Karpas-422 (cell line): ENCODE measurements around the gene JARID2. TPM values are rescaled to one million over a fixed set of nuclear protein-coding genes. Genes with fewer than 3 reads are reported as not detected.

Experiments
- DNase-seq: peaks from one replicate; pipeline ENCODE4 v3.0.0-alpha.2; 2015
- H2AFZ ChIP-seq: fragments of 200-600 bp; sonication (generic); 2 replicates; pipeline ENCODE4 v1.6.1; 2014; ENCODE audit warnings: antibody characterized with exemption, low read length, mixed read lengths
- H3K27ac ChIP-seq: fragments of 200-600 bp; sonication (generic); 2 replicates; pipeline ENCODE4 v1.5.1; 2014; ENCODE audit warnings: mild to moderate bottlenecking, low read length, moderate library complexity
- H3K27me3 ChIP-seq: fragments of 200-600 bp; sonication (generic); 2 replicates; pipeline ENCODE4 v1.6.1; 2014; ENCODE audit warnings: low read length, mixed read lengths
- H3K36me3 ChIP-seq: fragments of 200-600 bp; sonication (generic); 2 replicates; pipeline ENCODE4 v1.6.1; 2014; ENCODE audit warnings: low read length, mixed read lengths; ENCODE audit not compliant: insufficient read depth
- H3K4me1 ChIP-seq: fragments of 200-600 bp; sonication (generic); 2 replicates; pipeline ENCODE4 v1.6.1; 2014; ENCODE audit warnings: mild to moderate bottlenecking, low read length, mixed read lengths
- H3K4me2 ChIP-seq: fragments of 200-600 bp; sonication (generic); 2 replicates; pipeline ENCODE4 v1.6.1; 2014; ENCODE audit warnings: low read length, low read depth, mild to moderate bottlenecking; ENCODE audit not compliant: poor library complexity, severe bottlenecking
- H3K4me3 ChIP-seq: fragments of 200-600 bp; sonication (generic); 2 replicates; pipeline ENCODE4 v1.5.1; 2014; ENCODE audit warnings: mild to moderate bottlenecking, antibody characterized with exemption, low read length, mixed read lengths
- H3K79me2 ChIP-seq: fragments of 200-600 bp; sonication (generic); 2 replicates; pipeline ENCODE4 v1.6.1; 2014; ENCODE audit warnings: mild to moderate bottlenecking, low read length, mixed read lengths
- H3K9ac ChIP-seq: fragments of 200-600 bp; sonication (generic); 2 replicates; pipeline ENCODE4 v1.6.0; 2014; ENCODE audit warnings: low read length
- H3K9me2 ChIP-seq: fragments of 200-600 bp; sonication (generic), shearing (Covaris generic); replicated peaks from 2 replicates; pipeline ENCODE4 v1.6.0; 2014; ENCODE audit warnings: mild to moderate bottlenecking, low read length, moderate library complexity; ENCODE audit not compliant: insufficient read depth
- H3K9me3 ChIP-seq: fragments of 300-700, 200-600 bp; sonication (generic); 2 replicates; pipeline ENCODE4 v1.6.1; 2014; ENCODE audit warnings: low read length, mixed read lengths
- H4K20me1 ChIP-seq: fragments of 200-600 bp; sonication (generic); 2 replicates; pipeline ENCODE4 v1.6.1; 2014; ENCODE audit warnings: mild to moderate bottlenecking, antibody characterized with exemption, low read length, low read depth; ENCODE audit not compliant: insufficient read depth
- total RNA-seq: library from RNA; depleted of rRNA; stranded (reverse); fragments of >200 nt; shearing (Covaris generic); gene quantifications from 2 replicates; pipeline ENCODE4 v1.2.3, GENCODE V29; 2014; ENCODE audit warnings: low replicate concordance

The JARID2 gene
- total RNA-seq, 1 experiment from 2014 or later, result 2.8 TPM

- no peaks in the 10 kb centered on the region for H3K27me3 ChIP-seq
- H4K20me1 ChIP-seq, result peaks cover 14% of the 10 kb centered on the region; the same call in 1 of the 2 replicates
- no peaks in the 10 kb centered on the region for H3K79me2 ChIP-seq
- no peak overlapping the region for H3K4me2 ChIP-seq
- no peaks in the 10 kb centered on the region for H3K9me3 ChIP-seq
- H3K9me2 ChIP-seq, result no peaks in the 10 kb centered on the region
- no peak overlapping the region for H3K9ac ChIP-seq
- H3K27ac ChIP-seq, result no peak overlapping the region
- no peak overlapping the region for H3K4me3 ChIP-seq
- DNase-seq, result no peak
- no peak overlapping the region for H2AFZ ChIP-seq
- no peaks in the 10 kb centered on the region for H3K36me3 ChIP-seq
- H3K4me1 ChIP-seq, result no peaks in the 10 kb centered on the region
Measured at GRCh38 chr6:15475872-15476271, 230.0 kb downstream of the JARID2 start.

GRCh38 chr6:15476631-15477380 lies 230.9 kb downstream of the JARID2 start:
- Histone ChIP-seq H3K4me3 (no peak overlapping the region), H3K79me2 (no peaks in the 10 kb centered on the region), H3K4me1 (no peaks in the 10 kb centered on the region), H4K20me1 (peaks cover 16% of the 10 kb centered on the region), H3K9ac (no peak overlapping the region), H3K27ac (no peak overlapping the region), H3K9me2 (no peaks in the 10 kb centered on the region), H2AFZ (no peak overlapping the region), H3K4me2 (no peak overlapping the region), H3K36me3 (no peaks in the 10 kb centered on the region), H3K9me3 (no peaks in the 10 kb centered on the region), H3K27me3 (no peaks in the 10 kb centered on the region)
- DNase-seq, result no peak

GRCh38 chr6:15477746-15478145 lies 231.9 kb downstream of the JARID2 start:
- H2AFZ ChIP-seq, result no peak overlapping the region
- H3K9me2 ChIP-seq, result no peaks in the 10 kb centered on the region
- no peak overlapping the region for H3K4me2 ChIP-seq
- H3K4me3 ChIP-seq, result no peak overlapping the region
- H4K20me1 ChIP-seq, result peaks cover 15% of the 10 kb centered on the region
- H3K9me3 ChIP-seq, result no peaks in the 10 kb centered on the region
- H3K4me1 ChIP-seq, result no peaks in the 10 kb centered on the region
- H3K27me3 ChIP-seq, result no peaks in the 10 kb centered on the region
- no peaks in the 10 kb centered on the region for H3K79me2 ChIP-seq
- DNase-seq, result no peak
- no peak overlapping the region for H3K27ac ChIP-seq
- H3K9ac ChIP-seq, result no peak overlapping the region
- H3K36me3 ChIP-seq, result no peaks in the 10 kb centered on the region

- H3K9me2 ChIP-seq, result no peaks in the 10 kb centered on the region
- H3K36me3 ChIP-seq, result no peaks in the 10 kb centered on the region
- H3K4me1 ChIP-seq, result no peaks in the 10 kb centered on the region
- H3K27me3 ChIP-seq, result no peaks in the 10 kb centered on the region
- no peak overlapping the region for H2AFZ ChIP-seq
- H3K9me3 ChIP-seq, result no peaks in the 10 kb centered on the region
- no peaks in the 10 kb centered on the region for H3K79me2 ChIP-seq
- no peak overlapping the region for H3K9ac ChIP-seq
- peaks cover 18% of the 10 kb centered on the region for H4K20me1 ChIP-seq
- H3K27ac ChIP-seq, result no peak overlapping the region
- H3K4me2 ChIP-seq, result no peak overlapping the region
- DNase-seq, result no peak
- no peak overlapping the region for H3K4me3 ChIP-seq
Measured at GRCh38 chr6:15479761-15480160, 233.9 kb downstream of the JARID2 start.

- Histone ChIP-seq H3K9me3 (no peaks in the 10 kb centered on the region), H3K4me2 (no peak overlapping the region), H3K27ac (no peak overlapping the region), H3K9ac (no peak overlapping the region), H3K27me3 (no peaks in the 10 kb centered on the region), H3K4me1 (no peaks in the 10 kb centered on the region), H4K20me1 (peaks cover 15% of the 10 kb centered on the region), H3K4me3 (no peak overlapping the region), H3K79me2 (no peaks in the 10 kb centered on the region), H3K9me2 (no peaks in the 10 kb centered on the region), H3K36me3 (no peaks in the 10 kb centered on the region), H2AFZ (no peak overlapping the region)
- DNase-seq, result no peak
Measured at GRCh38 chr6:15480525-15480924, 234.7 kb downstream of the JARID2 start.

- Histone ChIP-seq H3K9me2 (no peaks in the 10 kb centered on the region), H3K79me2 (no peaks in the 10 kb centered on the region), H3K4me1 (no peaks in the 10 kb centered on the region), H3K4me3 (no peak overlapping the region), H2AFZ (no peak overlapping the region), H3K27me3 (no peaks in the 10 kb centered on the region), H3K9ac (no peak overlapping the region), H3K27ac (no peak overlapping the region), H3K9me3 (no peaks in the 10 kb centered on the region), H4K20me1 (peaks cover 15% of the 10 kb centered on the region), H3K4me2 (no peak overlapping the region), H3K36me3 (no peaks in the 10 kb centered on the region)
- no peak for DNase-seq
Measured at GRCh38 chr6:15481390-15482291, 235.8 kb downstream of the JARID2 start.

GRCh38 chr6:15483060-15483459 lies 237.2 kb downstream of the JARID2 start:
- Histone ChIP-seq H3K27ac (no peak overlapping the region), H3K4me3 (no peak overlapping the region), H2AFZ (no peak overlapping the region), H3K27me3 (no peaks in the 10 kb centered on the region), H3K9me3 (no peaks in the 10 kb centered on the region), H3K36me3 (no peaks in the 10 kb centered on the region), H3K9me2 (no peaks in the 10 kb centered on the region), H4K20me1 (peaks cover 15% of the 10 kb centered on the region), H3K4me2 (no peak overlapping the region), H3K4me1 (no peaks in the 10 kb centered on the region), H3K79me2 (no peaks in the 10 kb centered on the region), H3K9ac (no peak overlapping the region)
- DNase-seq, result no peak

GRCh38 chr6:15484140-15484539 lies 238.3 kb downstream of the JARID2 start:
- no peak for DNase-seq

More at GRCh38 chr6:15484140-15484539, 238.3 kb downstream of the JARID2 start:
- H2AFZ ChIP-seq, result no peak overlapping the region
- H3K4me3 ChIP-seq, result no peak overlapping the region
- H4K20me1 ChIP-seq, result peaks cover 15% of the 10 kb centered on the region
- H3K4me2 ChIP-seq, result no peak overlapping the region
- no peaks in the 10 kb centered on the region for H3K9me2 ChIP-seq
- no peak overlapping the region for H3K9ac ChIP-seq
- no peaks in the 10 kb centered on the region for H3K9me3 ChIP-seq
- no peaks in the 10 kb centered on the region for H3K4me1 ChIP-seq
- H3K36me3 ChIP-seq, result no peaks in the 10 kb centered on the region
- H3K27ac ChIP-seq, result no peak overlapping the region
- H3K27me3 ChIP-seq, result no peaks in the 10 kb centered on the region
- H3K79me2 ChIP-seq, result no peaks in the 10 kb centered on the region
